NCI-H69 (cell line): ENCODE data around the gene IMPACT.

Experiments used
- DNase-seq: peaks from one replicate; lab custom pipeline; 2025; lab: John Stamatoyannopoulos, UW

IMPACT gene, protein sequence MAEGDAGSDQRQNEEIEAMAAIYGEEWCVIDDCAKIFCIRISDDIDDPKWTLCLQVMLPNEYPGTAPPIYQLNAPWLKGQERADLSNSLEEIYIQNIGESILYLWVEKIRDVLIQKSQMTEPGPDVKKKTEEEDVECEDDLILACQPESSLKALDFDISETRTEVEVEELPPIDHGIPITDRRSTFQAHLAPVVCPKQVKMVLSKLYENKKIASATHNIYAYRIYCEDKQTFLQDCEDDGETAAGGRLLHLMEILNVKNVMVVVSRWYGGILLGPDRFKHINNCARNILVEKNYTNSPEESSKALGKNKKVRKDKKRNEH

DNA sequence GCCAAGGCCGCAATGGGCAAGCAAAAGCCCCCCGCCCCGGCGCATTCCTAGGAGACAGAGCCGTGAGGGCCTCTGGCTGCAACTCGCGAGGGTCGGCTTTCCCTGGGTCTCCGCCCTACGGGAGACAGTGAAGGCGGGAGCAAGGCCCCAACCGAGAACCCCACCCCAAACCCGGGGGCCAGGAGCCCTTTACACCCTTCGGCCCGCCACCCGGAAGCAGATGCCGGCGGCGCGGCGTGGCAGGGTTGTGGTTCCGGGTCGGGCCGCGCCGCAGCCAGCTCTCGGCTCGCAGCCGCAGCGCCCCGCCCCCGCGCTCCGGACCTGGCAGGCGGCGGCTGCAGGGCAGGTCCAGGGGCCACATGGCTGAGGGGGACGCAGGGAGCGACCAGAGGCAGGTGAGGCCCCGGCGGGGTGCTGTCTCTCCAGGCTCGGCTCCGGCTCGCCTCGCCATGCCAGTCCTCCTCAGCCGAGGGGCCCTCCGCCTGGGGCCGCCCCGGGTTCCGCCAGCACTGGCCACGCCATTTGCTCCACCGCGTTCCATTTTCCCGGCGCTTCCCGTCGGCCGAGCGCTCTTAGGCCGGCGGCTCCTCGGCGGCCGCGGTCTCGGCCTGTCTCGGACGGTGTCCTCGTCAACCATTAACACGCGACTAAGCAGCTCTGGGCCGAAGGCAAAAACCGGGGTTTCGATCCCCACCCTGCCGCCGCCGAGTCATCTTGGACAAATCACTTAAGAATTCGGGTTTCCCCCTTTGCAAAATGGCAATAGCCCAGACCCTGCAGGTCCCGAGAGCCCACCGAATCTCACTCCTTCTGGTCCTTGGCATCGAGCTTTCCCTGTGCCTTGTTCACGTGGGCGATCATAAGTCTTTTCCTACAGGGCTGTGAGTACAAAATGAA lies at the start of gene IMPACT:
TSS of gene IMPACT (plus strand) at position 273 of the 897 bp plus-strand sequence. CDS start at position 360, 87 bp downstream.
- peak; percentile 99 for DNase-seq

DNA sequence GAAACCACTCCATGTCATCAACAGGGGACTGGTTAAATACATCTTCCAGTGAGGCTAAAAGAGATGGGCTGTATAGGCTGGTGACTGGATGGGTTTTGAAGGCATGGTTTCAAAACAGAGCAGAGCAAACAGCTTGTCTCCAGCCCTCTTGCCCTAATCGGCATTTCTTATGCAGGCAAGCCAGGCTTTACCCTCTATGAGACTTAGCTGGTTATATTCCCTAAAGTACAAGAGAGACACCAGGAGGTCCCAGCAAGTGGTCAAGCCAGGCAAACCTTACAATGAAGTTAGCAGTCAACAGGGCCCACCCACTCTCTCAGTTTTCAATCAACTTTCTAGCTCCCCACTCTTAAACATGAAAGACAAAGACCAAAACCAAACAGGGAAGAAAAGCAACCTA lies 47.9 kb upstream of the IMPACT start:
- no peak for DNase-seq

DNA sequence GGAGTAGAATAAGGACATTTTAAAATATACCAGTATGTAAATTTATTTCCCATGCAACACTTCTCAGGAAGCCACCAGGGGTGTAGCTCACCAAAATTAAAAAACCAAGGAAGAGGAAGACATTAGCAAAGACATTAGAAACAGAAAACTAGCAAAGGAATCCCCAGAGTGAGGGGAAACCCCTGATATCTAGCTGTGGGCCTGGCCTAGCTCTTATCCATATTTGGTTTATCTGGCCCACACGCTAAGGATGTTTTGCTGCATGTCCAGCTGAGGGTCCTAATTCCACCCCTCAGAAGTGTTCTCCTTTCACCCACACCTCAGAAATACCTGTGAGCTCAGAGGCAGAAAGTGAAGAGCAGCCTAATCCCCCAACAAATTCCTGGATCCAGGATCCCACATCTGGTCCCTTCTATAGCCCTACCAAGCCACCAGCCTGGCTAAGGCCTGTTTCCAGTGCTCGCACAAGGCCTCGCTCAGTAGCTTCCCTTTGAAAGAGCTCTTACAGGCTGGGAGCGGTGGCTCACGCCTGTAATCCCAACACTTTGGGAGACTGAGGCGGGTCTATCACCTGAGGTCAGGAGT lies 46.2 kb upstream of the IMPACT start:
- DNase-seq = no peak

GRCh38 chr18:24381126-24381525 lies 45.3 kb upstream of the IMPACT start:
- DNase-seq = no peak

DNA sequence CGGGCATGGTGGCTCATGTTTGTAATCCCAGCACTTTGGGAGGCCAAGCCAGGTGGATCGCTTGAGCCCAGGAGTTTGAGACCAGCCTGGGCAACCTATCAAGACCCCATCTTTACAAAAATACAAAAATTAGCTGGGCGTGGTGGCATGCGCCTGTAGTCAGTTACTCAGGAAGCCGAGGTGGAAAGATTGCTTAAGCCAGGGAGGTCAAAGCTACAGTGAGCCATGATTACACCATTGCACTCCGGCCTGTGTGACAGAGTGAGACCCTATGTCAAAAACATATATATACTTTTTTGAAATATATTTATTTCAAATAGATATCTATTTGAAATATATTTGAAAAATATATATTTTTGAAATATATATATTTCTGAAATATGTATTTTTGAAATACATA lies 39.8 kb upstream of the IMPACT start:
- DNase-seq = no peak

DNA sequence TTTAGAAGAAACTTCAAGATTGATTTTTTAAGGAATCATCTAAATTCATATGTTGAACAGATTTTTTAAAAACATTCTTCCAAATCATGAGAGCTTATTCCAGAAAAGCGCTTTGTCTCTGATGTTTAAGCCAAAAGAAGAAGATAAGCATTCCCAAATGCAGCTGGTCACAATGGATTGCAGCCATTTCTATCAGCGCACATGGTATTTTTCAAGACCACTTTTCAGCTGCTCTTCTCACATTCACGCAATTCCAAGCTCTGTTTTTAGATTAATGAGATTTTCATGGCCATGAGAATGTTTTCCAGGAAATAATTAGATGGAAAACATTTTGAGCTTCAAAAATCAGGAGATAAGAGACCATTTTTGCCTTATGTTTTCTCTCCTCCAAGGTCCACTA lies 37.5 kb upstream of the IMPACT start:
- no peak for DNase-seq

DNA sequence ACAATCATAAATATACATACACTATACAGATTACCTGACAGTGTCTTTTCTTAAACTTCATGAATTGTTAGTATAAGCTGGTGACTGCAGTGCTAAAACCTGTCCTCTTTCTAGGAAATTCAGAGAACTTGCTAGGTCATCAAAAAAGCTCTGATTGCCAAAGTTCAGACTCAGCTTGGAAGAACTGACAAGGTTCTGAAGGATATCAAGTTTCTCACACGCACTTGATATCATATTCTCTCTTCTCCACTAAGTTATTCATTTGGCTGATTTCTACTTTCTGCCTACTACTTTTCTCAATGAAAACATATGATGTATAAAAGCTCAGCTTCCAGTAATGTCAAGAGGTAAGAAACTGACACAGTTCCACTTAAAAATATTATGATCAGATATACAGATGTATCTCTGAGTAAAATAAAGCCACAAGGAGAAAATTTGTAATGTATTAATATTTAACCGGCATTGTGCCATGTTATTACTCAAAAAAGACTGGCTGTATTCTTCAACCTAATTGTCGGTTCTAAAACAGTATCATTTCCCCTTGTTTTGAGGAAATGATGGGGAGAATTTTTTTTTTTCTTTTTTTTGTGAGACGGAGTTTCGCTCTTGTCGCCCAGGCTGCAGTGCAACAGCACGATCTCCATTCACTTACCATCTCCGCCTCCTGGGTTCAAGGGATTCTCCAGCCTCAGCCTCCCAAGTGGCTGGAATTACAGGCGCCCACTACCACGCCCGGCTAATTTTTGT lies 31.2 kb upstream of the IMPACT start:
- peak; percentile 49 for DNase-seq

DNA sequence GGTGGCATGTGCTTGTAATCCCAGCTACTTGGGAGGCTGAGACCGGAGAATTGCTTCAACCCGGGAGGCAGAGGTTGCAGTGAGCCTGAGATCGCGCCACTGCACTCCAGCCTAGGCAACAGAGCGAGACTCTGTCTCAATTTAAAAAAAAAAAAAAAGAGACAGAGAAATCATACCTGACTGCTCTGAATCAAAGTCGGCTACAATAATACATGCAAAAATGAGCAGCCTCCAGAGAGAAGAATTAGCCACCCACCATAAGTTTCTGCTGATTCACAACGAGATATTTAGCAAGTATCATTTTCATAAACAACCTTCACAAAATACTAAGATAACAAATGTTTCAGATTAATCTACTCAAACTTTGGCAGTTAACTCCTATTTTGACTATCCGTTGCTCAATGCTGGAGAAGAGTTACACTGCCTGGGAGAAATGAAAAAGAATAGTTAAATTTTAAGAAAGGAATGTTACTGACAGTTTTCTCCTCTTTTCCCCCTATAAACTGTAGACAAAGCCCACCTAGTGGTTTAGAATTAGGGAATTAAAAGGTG lies 30.3 kb upstream of the IMPACT start:
- peak; percentile 56 for DNase-seq

DNA sequence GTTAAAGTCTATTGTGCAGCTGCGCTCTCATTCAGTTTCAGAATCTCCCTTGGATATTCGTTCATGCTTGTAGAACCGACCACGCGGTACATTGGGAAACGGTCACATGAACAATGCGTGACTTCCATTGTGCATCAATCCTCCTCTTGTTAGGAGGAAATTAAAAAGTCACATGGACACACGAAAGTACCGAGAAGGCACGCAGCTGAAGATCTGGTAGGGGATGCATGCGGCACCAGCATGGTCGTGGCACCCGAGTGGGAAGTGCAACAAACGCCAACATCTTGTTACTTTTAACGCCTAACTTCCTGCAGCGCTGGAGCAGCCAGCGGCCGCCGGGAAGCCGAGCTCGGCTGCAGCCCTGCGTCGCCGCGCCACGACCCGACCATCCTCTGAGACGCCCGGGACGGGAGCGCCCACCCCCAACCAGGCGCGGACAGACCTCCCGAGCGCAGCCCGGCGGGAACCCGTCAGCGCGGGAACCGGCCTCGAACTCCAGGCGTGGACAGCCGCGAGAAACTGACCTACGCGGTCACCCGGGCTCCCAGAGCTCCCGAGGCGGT lies 29.3 kb upstream of the IMPACT start:
- DNase-seq = peak; percentile 95

DNA sequence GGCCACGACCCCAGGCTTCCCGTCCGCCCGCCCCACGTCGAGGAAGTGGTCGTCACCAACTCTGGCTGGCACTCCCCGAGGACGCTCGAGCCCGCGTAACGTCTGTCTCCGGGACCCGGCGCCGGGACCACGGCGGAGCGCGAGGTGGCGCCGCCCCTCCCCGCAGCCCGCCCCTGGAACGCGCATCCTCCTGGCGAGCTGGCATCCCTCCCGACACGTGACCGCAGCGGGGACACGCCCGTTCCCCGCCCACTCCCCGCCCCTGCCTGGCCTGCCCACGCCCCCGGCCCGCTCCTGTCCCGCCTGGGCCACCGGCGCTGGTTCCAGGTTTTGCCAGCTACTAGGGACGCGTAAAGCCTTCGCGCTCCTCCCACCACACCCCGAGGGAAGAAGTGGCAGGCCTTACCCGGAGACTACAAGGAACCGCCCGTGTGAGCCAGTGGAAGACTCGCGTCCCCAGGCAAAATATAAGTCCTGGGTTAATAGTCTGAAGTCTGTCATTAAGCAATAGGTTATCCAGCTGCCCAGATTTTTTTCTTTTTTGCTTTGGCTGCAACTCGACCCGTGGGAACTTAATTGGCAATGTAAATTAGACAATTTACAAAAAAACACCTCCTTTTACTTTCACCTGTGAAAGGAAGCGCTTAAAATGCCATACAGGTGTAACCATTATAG lies 28.6 kb upstream of the IMPACT start, which contains the start of gene OSBPL1A:
TSS of gene OSBPL1A (minus strand) at position 131 of the 675 bp plus-strand sequence. CDS start 20,291 bp downstream, outside the sequence.
- peak; percentile 100 for DNase-seq

GRCh38 chr18:24398540-24398939 lies 27.9 kb upstream of the IMPACT start:
- peak; percentile 46 for DNase-seq

DNA sequence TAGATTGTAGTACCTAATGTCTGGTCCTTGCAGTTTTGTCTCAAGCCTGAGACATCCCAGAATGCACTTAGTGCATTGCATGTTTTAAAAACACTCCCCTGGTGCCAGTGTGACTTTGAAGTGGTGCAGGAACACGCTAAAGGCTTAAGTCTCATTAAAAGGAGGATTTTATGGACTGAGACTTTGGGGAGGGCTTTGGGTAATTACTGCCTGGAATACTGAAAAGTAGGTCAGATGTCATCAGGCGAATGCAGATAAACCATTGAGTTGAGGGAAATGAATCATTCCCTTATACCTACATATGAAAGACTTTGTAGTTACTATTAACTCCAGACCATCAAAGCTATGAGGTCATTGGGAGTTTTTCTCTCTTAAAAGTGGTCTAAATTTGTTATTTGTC lies 25.9 kb upstream of the IMPACT start:
- no peak for DNase-seq

DNA sequence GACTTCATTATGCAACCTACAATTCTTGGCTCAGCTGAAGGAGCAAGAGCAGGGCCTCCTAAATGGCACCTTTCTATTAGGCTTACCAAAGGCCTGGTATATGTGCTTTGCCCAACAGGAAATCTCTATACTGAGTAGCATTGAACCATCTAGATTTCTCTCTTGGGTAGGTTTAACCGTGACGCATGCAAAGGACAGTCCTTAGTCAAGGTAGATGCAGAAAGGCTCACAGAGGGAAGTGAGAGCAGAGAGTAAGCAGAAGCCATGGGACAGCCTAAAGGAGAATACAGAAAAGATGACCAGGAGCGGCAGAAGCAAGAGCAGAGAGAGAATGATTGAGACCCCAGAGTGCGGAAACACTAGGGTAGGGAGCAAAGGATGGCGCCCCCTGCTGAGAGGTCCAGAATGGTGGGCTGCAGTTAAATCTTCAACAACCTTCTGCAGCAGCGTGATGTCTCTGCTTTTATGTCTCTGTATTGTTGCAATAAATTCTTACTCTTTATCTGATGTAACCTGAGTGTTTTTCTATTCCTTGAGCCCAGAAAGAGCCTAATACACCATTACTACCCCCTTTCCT lies 24.2 kb upstream of the IMPACT start:
- no peak for DNase-seq

DNA sequence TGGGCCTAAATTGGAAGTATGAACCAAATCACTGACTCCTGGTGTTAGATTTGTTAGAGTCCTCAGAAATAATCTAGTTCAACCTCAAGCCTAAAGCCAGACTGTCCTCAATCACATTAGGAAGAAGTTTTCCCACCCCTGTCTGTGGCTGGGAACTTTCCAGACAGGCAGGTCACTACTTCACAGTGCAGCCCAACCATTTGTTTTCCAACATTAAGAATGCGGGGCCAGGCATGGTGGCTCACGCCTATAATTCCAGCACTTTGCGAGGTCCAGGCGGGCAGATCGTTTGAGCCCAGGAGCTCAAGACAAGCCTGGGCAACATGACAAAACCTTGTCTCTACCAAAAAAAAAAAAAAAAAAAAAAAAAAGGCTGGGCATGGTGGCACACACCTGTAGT lies 23.4 kb upstream of the IMPACT start:
- DNase-seq = no peak

- DNase-seq = no peak
Measured at GRCh38 chr18:24404591-24404990, 21.9 kb upstream of the IMPACT start.

GRCh38 chr18:24408496-24408895 lies 18.0 kb upstream of the IMPACT start:
- no peak for DNase-seq

GRCh38 chr18:24413148-24413547 lies 13.3 kb upstream of the IMPACT start:
- DNase-seq = peak; percentile 77

DNA sequence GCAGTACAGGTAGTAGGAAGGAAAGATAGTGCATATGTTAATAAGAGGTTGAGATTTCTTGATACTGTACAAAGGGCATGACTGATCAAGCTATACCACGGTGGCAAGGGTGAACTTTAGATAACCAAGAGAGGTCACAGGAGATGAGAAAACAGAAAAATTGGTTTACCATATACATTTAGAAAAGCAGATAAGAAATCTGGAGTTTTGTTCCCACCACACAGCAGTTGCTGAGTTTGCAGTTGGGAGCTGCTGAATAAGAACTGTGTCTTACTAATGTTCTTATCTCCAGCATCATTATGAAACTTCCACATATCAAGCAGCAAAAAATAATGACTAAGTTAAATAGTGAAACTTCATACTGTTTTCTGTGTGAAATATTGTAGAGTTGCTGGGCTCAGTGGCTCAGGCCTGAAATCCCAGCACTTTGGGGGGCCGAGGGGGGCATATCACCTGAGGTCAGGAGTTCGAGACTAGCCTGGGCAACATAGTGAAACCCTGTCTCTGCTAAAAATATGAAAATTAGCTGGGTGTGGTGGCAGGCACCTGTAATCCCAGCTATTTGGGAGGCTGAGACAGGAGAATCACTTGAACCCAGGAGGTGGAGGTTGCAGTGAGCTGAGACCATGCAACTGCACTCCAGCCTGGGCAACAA lies 12.0 kb upstream of the IMPACT start:
- no peak for DNase-seq

DNA sequence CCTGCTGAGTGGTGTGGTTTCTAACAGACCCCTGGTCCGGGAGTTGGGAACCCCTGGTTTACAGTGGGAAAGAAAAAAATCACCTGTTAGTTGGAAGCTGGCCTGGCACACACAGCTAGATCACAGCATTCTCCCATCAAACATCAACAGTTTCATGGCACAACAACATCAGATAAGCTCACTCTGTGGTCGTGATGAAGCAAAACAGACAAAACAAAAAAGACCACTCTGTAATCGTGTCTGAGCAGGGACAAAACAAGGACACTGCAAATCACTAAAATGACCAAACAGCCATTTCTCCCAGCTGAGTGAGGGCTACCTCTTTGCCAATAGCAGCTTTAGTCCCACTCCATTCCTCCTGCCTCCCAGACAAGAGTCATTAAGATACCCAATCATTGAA lies 9.0 kb upstream of the IMPACT start:
- no peak for DNase-seq

DNA sequence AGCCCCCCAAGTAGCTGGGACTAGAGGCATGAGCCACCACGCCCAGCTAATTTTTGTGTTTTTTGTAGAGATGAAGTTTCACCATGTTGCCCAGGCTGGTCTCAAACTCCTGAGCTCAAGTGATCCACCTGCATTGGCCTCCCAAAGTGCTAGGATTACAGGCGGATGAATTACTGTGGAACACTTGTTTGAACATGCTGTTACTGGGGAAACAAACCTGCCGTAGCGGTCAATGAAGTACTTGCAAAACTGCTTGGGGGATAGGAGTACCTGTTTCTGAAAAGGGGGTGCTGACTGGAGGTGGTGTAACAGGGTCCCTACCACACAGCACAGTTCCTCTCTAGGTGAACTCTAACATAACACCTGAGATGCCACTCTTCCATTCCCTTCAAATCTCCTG lies 5.9 kb upstream of the IMPACT start:
- DNase-seq = no peak
